Activated T-cell treated with anti-CD3 and anti-CD28 coated beads, Interleukin-2, amount 50 U/mL, for 48 hours (primary cell): Measurements from ENCODE around the gene ADGRV1.
"Not testable (repeated sequence)": the region's sequence is repeated elsewhere in the genome, so short reads cannot be mapped to it uniquely, and the experiment has no call there.

Experiments
- DNase-seq, 2 experiments: peaks; one replicate each; pipeline ENCODE4 v3.0.0-alpha.2; 2020

Gene ADGRV1

GRCh38 chr5:90912476-90912875, 353.9 kb downstream of the ADGRV1 start:
- no peak for DNase-seq

- no peak for DNase-seq
Measured at GRCh38 chr5:90915393-90915792, 356.8 kb downstream of the ADGRV1 start.

- DNase-seq, result no peak
Measured at GRCh38 chr5:90916947-90917800, 358.6 kb downstream of the ADGRV1 start.

GRCh38 chr5:90917928-90918668, 359.5 kb downstream of the ADGRV1 start:
- DNase-seq, result no peak

GRCh38 chr5:90921418-90921973, 362.9 kb downstream of the ADGRV1 start:
- no peak for DNase-seq

- DNase-seq, result not testable (repeated sequence)
Measured at GRCh38 chr5:90924222-90924621, 365.6 kb downstream of the ADGRV1 start.

GRCh38 chr5:90929013-90929839, 370.6 kb downstream of the ADGRV1 start:
- DNase-seq, result not testable (repeated sequence)

- no peak for DNase-seq
Measured at GRCh38 chr5:90930062-90930461, 371.5 kb downstream of the ADGRV1 start.

- DNase-seq, result no peak
Measured at GRCh38 chr5:90930756-90931431, 372.3 kb downstream of the ADGRV1 start.

- peak in 1 of 2 experiments; percentile 20 for DNase-seq
Measured at GRCh38 chr5:90932052-90932699, 373.6 kb downstream of the ADGRV1 start.

GRCh38 chr5:90933298-90933697, 374.7 kb downstream of the ADGRV1 start:
- DNase-seq, result no peak

GRCh38 chr5:90934091-90934719, 375.6 kb downstream of the ADGRV1 start:
- DNase-seq, result no peak

GRCh38 chr5:90934738-90935137, 376.1 kb downstream of the ADGRV1 start:
- DNase-seq, result no peak

- no peak for DNase-seq
Measured at GRCh38 chr5:90939211-90939610, 380.6 kb downstream of the ADGRV1 start.

- peak; percentile 22 to 39 for DNase-seq
Measured at GRCh38 chr5:90940227-90940995, 381.8 kb downstream of the ADGRV1 start.

GRCh38 chr5:90941002-90941720, 382.6 kb downstream of the ADGRV1 start:
- no peak for DNase-seq

- DNase-seq, result no peak
Measured at GRCh38 chr5:90944116-90944515, 385.5 kb downstream of the ADGRV1 start.

GRCh38 chr5:90947667-90948066, 389.1 kb downstream of the ADGRV1 start:
- DNase-seq, result no peak

GRCh38 chr5:90948969-90949368, 390.4 kb downstream of the ADGRV1 start:
- DNase-seq, result no peak
